GM23248 (cell line): ENCODE data around the gene BBLN. TPM values are rescaled to one million over a fixed set of nuclear protein-coding genes. Genes with fewer than 3 reads are reported as not detected.

Source experiments
- DNase-seq: peaks from one replicate; pipeline ENCODE4 v3.0.0-alpha.2; 2015
- H2AFZ ChIP-seq: fragments of 200-600 bp; sonication (generic); 2 replicates; pipeline ENCODE4 v1.6.1; 2016; ENCODE audit warnings: antibody characterized with exemption
- H3F3A ChIP-seq: fragments of 200-600 bp; sonication (generic); 2 replicates; pipeline ENCODE4 v1.6.1; 2016; ENCODE audit warnings: mild to moderate bottlenecking, antibody characterized with exemption, mixed run types; ENCODE audit not compliant: insufficient read depth
- H3K27ac ChIP-seq: fragments of 200-600 bp; sonication (generic); 2 replicates; pipeline ENCODE4 v1.5.1; 2016; ENCODE audit warnings: mild to moderate bottlenecking
- H3K27me3 ChIP-seq: fragments of 200-600 bp; sonication (generic); replicated peaks from 2 replicates; pipeline ENCODE4 v1.6.1; 2016; ENCODE audit warnings: mild to moderate bottlenecking; ENCODE audit not compliant: insufficient read depth
- H3K36me3 ChIP-seq: fragments of 200-600 bp; sonication (generic); 2 replicates; pipeline ENCODE4 v1.6.1; 2016; ENCODE audit warnings: low read depth, mild to moderate bottlenecking
- H3K4me1 ChIP-seq: fragments of 200-600 bp; sonication (generic); 2 replicates; pipeline ENCODE4 v1.6.1; 2016; ENCODE audit warnings: mild to moderate bottlenecking; ENCODE audit not compliant: insufficient read depth
- H3K4me2 ChIP-seq: fragments of 200-600 bp; sonication (generic); one replicate; pipeline ENCODE4 v1.6.1; 2016; ENCODE audit warnings: mild to moderate bottlenecking; ENCODE audit not compliant: unreplicated experiment
- H3K4me3 ChIP-seq: fragments of 200-600 bp; sonication (generic); 2 replicates; pipeline ENCODE4 v1.5.1; 2016; ENCODE audit warnings: mild to moderate bottlenecking
- H3K79me2 ChIP-seq: fragments of 200-600 bp; sonication (generic); 2 replicates; pipeline ENCODE4 v1.6.1; 2016; ENCODE audit warnings: mild to moderate bottlenecking; ENCODE audit not compliant: insufficient read depth
- H3K9ac ChIP-seq: fragments of 200-600 bp; sonication (generic); 2 replicates; pipeline ENCODE4 v1.6.1; 2016; ENCODE audit warnings: mild to moderate bottlenecking
- H3K9me2 ChIP-seq: fragments of 200-600 bp; sonication (generic); 2 replicates; pipeline ENCODE4 v1.6.1; 2016; ENCODE audit warnings: mixed run types, mild to moderate bottlenecking, moderate library complexity; ENCODE audit not compliant: insufficient read depth
- H3K9me3 ChIP-seq: fragments of 200-600 bp; sonication (generic); one replicate; pipeline ENCODE4 v1.6.1; 2017; ENCODE audit warnings: low read depth
- H4K20me1 ChIP-seq: fragments of 200-600 bp; sonication (generic); 2 replicates; pipeline ENCODE4 v1.6.0; 2016; ENCODE audit not compliant: insufficient read depth
- EZH2 ChIP-seq: fragments of 200-600 bp; sonication (generic); IDR thresholded peaks from 2 replicates; pipeline ENCODE4 v1.6.1; 2018; ENCODE audit warnings: antibody characterized with exemption, mild to moderate bottlenecking; ENCODE audit not compliant: insufficient read depth, poor library complexity, severe bottlenecking
- EZH2phosphoT487 ChIP-seq: fragments of 200-600 bp; sonication (generic); IDR thresholded peaks from 2 replicates; pipeline ENCODE4 v1.6.1; 2018; ENCODE audit warnings: antibody characterized with exemption, moderate library complexity, mild to moderate bottlenecking, low read depth; ENCODE audit not compliant: insufficient read depth
- WGBS, 2 experiments: methylation state at CpG; one replicate each; pipeline ENCODE4 v1.1.6; 2015 to 2017; ENCODE audit warnings: low lambda C conversion rate in 2 of 2, low coverage in 1 of 2; ENCODE audit errors: missing lambda C conversion rate in 2 of 2; 5-methylcytosine and 5-hydroxymethylcytosine counted together
- in situ Hi-C: fragments of 300-500 bp; cut with MboI; formaldehyde crosslinking; loops from 2 replicates; pipeline ENCODE4 v1.15.0; 2020
- polyA plus RNA-seq: library from polyadenylated mRNA; unstranded; fragments of >200 nt; fragmentation: Nextera tagmentation; extraction: Ambion mirVana; gene quantifications from 2 replicates; pipeline ENCODE4 v1.2.1, GENCODE V29; 2016
- total RNA-seq: library from RNA; depleted of rRNA; stranded (reverse); fragments of >200 nt; shearing (Covaris generic); gene quantifications from 2 replicates; pipeline ENCODE4 v1.2.3, GENCODE V29; 2014

Gene BBLN
- total and polyA plus RNA-seq, 2 experiments from 2014 or later: 137 to 315 TPM

DNA sequence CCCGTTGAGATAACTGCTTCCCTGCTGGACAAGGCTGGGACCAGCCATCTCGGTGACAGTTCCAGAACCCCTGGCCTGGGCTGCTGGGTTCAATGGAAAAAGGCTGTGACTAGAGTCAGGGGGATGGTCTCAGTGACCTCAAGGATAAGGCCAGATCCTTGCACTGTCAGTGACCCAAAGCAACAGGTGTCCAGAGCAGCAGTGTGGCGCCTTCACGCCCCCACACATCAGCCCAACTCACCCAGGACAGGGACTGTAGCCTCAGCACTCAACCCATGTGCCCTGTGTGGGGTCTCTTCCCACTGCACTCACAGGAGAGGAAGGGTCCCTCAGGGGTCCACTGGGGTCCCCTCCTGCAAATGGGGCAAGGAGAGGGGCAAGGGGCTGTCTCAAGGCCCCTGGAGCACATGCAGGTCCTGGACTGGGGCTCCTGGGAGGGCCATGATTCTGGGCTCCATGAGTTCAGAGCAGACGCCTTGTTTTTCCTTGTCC is 11.5 kb upstream of the BBLN start:
- no peaks in the 10 kb centered on the region for H3K9me2 ChIP-seq
- H4K20me1 ChIP-seq: no peaks in the 10 kb centered on the region
- no peak overlapping the region for H3K4me2 ChIP-seq
- no peaks in the 10 kb centered on the region for H3K9me3 ChIP-seq
- in situ Hi-C loops: no loop called here
- H3F3A ChIP-seq: no peaks in the 10 kb centered on the region
- H2AFZ ChIP-seq: no peak overlapping the region
- no peak for DNase-seq
- H3K4me3 ChIP-seq: no peak overlapping the region
- no peak for TF ChIP-seq EZH2
- no peak for TF ChIP-seq EZH2phosphoT487
- no peak overlapping the region for H3K9ac ChIP-seq
- H3K79me2 ChIP-seq: no peaks in the 10 kb centered on the region
- H3K27ac ChIP-seq: no peak overlapping the region
- WGBS, 2 experiments: 69 to 75% methylated on average over 5 of the region's 5 CpGs
- no peaks in the 10 kb centered on the region for H3K27me3 ChIP-seq
- no peaks in the 10 kb centered on the region for H3K36me3 ChIP-seq
- H3K4me1 ChIP-seq: 0 out of 2 replicates have a peak, but pooled peaks cover under 1% of the 10 kb centered on the region

DNA sequence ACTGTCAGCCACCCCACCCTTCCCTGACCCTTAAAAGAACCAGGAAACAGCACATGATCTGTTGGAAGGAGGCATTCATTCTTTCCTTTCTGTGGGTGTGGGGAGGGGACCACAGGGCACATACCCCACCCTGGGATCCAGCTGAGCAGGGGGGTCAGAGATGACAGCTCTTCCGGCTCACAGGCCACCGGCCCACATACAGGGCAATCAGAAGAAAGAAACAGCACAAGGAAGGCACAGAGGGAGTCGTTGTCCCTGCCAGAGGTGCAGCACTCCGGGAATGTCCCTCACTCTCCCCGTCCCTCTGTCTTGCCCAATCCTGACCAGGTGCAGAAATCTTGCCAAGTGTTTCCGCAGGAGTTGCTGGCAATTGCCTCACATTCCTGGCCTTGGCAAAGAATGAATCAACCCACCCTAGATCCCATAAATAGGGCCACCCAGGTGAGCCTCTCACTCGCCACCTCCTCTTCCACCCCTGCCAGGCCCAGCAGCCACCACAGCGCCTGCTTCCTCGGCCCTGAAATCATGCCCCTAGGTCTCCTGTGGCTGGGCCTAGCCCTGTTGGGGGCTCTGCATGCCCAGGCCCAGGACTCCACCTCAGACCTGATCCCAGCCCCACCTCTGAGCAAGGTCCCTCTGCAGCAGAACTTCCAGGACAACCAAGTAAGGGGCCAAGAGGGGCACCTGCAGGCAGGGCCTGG is 10.9 kb upstream of the BBLN start, which contains the start of gene LCN2:
Gene LCN2 (plus strand): TSS at position 453 of the 701 bp plus-strand sequence. CDS start 73 bp downstream, at position 526.
- Histone ChIP-seq H3K36me3 (no peaks in the 10 kb centered on the region), H3K9ac (no peak within 1 kb of the TSS), H4K20me1 (no peaks in the 10 kb centered on the region), H3K9me2 (no peaks in the 10 kb centered on the region), H3F3A (no peaks in the 10 kb centered on the region), H3K79me2 (no peaks in the 10 kb centered on the region), H3K9me3 (no peaks in the 10 kb centered on the region), H3K4me2 (no peak within 1 kb of the TSS), H3K27ac (no peak within 1 kb of the TSS), H3K4me3 (no peak within 1 kb of the TSS), H3K27me3 (no peaks in the 10 kb centered on the region), H3K4me1 (no peaks in the 10 kb centered on the region), H2AFZ (no peak within 1 kb of the TSS; the same call in 1 of the 2 replicates)
- no peak for TF ChIP-seq EZH2phosphoT487
- TF ChIP-seq EZH2: no peak
- 57 to 66% methylated on average over 9 of the region's 9 CpGs for WGBS, 2 experiments
- in situ Hi-C loops: no loop called here
- DNase-seq: no peak

DNA sequence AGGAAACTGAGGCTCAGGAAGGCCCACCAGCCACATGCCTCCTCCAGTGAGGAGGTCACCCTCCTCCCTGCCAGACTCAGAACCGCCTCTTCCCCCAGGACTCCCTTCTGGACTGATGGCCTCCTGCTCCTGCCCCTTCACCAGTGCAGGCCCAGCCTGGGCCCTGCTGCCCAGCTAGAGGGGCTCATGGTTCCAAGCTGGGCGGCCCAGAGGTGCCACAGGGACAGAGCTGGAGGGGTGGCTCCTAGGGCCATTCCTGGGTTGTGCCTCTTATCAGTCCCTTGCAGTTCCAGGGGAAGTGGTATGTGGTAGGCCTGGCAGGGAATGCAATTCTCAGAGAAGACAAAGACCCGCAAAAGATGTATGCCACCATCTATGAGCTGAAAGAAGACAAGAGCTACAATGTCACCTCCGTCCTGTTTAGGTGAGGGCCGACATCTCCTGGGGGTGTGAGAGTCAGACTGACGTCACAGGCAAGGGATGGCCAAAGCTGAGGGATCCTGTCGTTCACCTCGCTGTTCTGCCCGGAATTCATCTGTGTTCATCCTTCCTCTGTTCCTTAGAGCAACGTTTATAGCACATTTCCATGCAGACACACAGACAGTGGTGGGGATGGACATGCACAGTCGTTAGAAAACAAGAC is 10.0 kb upstream of the BBLN start:
- no peaks in the 10 kb centered on the region for H4K20me1 ChIP-seq

DNA sequence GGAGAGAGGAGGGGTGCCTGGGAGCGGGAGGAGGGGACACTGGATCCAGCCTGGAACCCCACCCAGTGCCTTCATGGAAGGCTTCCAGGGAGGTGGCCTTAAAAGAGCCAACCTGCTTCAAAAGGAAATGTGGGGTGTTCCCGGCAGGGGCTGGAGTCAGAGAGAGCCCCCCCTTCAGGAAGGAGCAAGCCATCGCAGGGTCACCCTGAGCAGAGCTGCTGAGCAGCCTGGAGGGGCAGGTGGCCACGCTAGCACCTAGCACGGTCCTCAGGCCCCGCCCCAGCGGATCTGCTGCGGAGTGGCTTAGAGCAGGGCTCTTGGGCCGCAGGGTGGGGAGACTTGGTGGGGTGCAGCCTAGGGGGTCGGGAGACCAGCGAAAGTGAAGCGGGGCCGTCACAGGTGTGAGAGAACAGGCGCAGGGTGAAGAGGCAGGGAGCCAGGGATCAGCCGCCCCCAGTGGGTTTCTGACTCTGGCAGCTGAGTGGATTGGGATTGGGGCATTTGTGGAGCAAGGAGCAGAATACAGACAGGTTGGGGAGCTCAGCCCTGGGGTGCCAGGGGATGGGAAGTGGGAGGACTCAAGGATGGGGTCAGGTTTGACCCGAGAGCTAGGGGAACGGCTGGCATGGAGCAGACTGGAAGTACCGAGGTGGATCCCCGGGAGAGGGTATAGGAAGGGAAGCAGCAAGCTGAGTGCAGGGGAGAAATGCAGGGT is 9.3 kb upstream of the BBLN start:
- Histone ChIP-seq H3F3A (no peaks in the 10 kb centered on the region), H3K4me1 (no peaks in the 10 kb centered on the region), H3K4me3 (no peak overlapping the region), H3K4me2 (no peak overlapping the region), H3K9me2 (no peaks in the 10 kb centered on the region), H3K27me3 (no peaks in the 10 kb centered on the region), H3K27ac (no peak overlapping the region), H3K9ac (no peak overlapping the region), H3K79me2 (no peaks in the 10 kb centered on the region), H2AFZ (no peak overlapping the region; the same call in 1 of the 2 replicates), H3K9me3 (no peaks in the 10 kb centered on the region), H3K36me3 (no peaks in the 10 kb centered on the region), H4K20me1 (no peaks in the 10 kb centered on the region)
- in situ Hi-C loops: no loop called here
- TF ChIP-seq EZH2 (no peak), EZH2phosphoT487 (no peak)
- WGBS, 2 experiments: 74 to 76% methylated on average over 17 to 19 of the region's 19 CpGs
- no peak for DNase-seq

More for the DNA sequence above, 10.0 kb upstream of the BBLN start:
- DNase-seq: no peak
- H3K9me2 ChIP-seq: no peaks in the 10 kb centered on the region
- H3K36me3 ChIP-seq: no peaks in the 10 kb centered on the region
- H3K4me1 ChIP-seq: no peaks in the 10 kb centered on the region
- TF ChIP-seq EZH2: no peak
- TF ChIP-seq EZH2phosphoT487: no peak
- H3K79me2 ChIP-seq: no peaks in the 10 kb centered on the region
- H3K27me3 ChIP-seq: no peaks in the 10 kb centered on the region
- H2AFZ ChIP-seq: no peak overlapping the region; the same call in 1 of the 2 replicates
- no peaks in the 10 kb centered on the region for H3F3A ChIP-seq
- H3K9ac ChIP-seq: no peak overlapping the region
- WGBS, 2 experiments: 65 to 66% methylated on average over 11 of the region's 11 CpGs
- H3K4me3 ChIP-seq: no peak overlapping the region
- H3K9me3 ChIP-seq: no peaks in the 10 kb centered on the region
- no peak overlapping the region for H3K27ac ChIP-seq
- in situ Hi-C loops: no loop called here
- no peak overlapping the region for H3K4me2 ChIP-seq
